ENCODE measurements around the gene TOPAZ1.

The TOPAZ1 gene

GRCh38 chr3:44277925-44278324, 36.2 kb downstream of the TOPAZ1 start:
- H3K27ac Mint-ChIP-seq: no peak overlapping the region
- ATAC-seq (replicated peaks) (no peak), DNase-seq (no peak)
- peaks cover 0 to 7% of the 10 kb centered on the region in 2 donors for H3K4me1 Mint-ChIP-seq
- peaks cover 16 to 19% of the 10 kb centered on the region in 2 donors for H3K27me3 Mint-ChIP-seq
- no peaks in the 10 kb centered on the region for H3K36me3 Mint-ChIP-seq
- H3K9me3 Mint-ChIP-seq: peaks cover 3 to 5% of the 10 kb centered on the region in 2 donors
- H3K4me3 Mint-ChIP-seq: no peak overlapping the region

- no peak overlapping the region for H3K4me3 Mint-ChIP-seq
- DNase-seq (no peak), ATAC-seq (replicated peaks) (no peak)
- H3K4me1 Mint-ChIP-seq: peaks cover 0 to 7% of the 10 kb centered on the region in 2 donors
- H3K27ac Mint-ChIP-seq: no peak overlapping the region
- no peaks in the 10 kb centered on the region for H3K36me3 Mint-ChIP-seq
- peaks cover 17 to 19% of the 10 kb centered on the region in 2 donors for H3K27me3 Mint-ChIP-seq
- peaks cover 3 to 5% of the 10 kb centered on the region in 2 donors for H3K9me3 Mint-ChIP-seq
Measured at GRCh38 chr3:44280077-44280476, 38.4 kb downstream of the TOPAZ1 start.

- Mint-ChIP-seq H3K36me3 (no peaks in the 10 kb centered on the region), H3K27me3 (peaks cover 17 to 19% of the 10 kb centered on the region in 2 donors), H3K4me3 (no peak overlapping the region), H3K9me3 (peaks cover 0 to 5% of the 10 kb centered on the region in 2 donors), H3K27ac (no peak overlapping the region), H3K4me1 (peaks cover 0 to 7% of the 10 kb centered on the region in 2 donors)
- ATAC-seq (replicated peaks) (no peak), DNase-seq (no peak)
Measured at GRCh38 chr3:44280631-44281030, 38.9 kb downstream of the TOPAZ1 start.

GRCh38 chr3:44284949-44285348, 43.3 kb downstream of the TOPAZ1 start:
- Mint-ChIP-seq H3K9me3 (no peaks in the 10 kb centered on the region), H3K4me3 (no peak overlapping the region), H3K36me3 (no peaks in the 10 kb centered on the region), H3K27ac (no peak overlapping the region), H3K4me1 (peaks cover 0 to 7% of the 10 kb centered on the region in 2 donors), H3K27me3 (peaks cover 20 to 22% of the 10 kb centered on the region in 2 donors)
- DNase-seq (no peak), ATAC-seq (replicated peaks) (no peak)

- H3K27me3 Mint-ChIP-seq: peaks cover 7 to 13% of the 10 kb centered on the region in 2 donors
- no peaks in the 10 kb centered on the region for H3K9me3 Mint-ChIP-seq
- H3K36me3 Mint-ChIP-seq: no peaks in the 10 kb centered on the region
- no peak overlapping the region for H3K4me3 Mint-ChIP-seq
- H3K27ac Mint-ChIP-seq: no peak overlapping the region
- no peaks in the 10 kb centered on the region for H3K4me1 Mint-ChIP-seq
- ATAC-seq (replicated peaks): no peak
- no peak for DNase-seq
Measured at GRCh38 chr3:44289882-44290462, 48.3 kb downstream of the TOPAZ1 start.

GRCh38 chr3:44292276-44292675, 50.6 kb downstream of the TOPAZ1 start:
- no peak for ATAC-seq (replicated peaks)
- Mint-ChIP-seq H3K36me3 (no peaks in the 10 kb centered on the region), H3K4me1 (no peaks in the 10 kb centered on the region), H3K27me3 (peaks cover 17 to 25% of the 10 kb centered on the region in 2 donors), H3K9me3 (no peaks in the 10 kb centered on the region), H3K27ac (no peak overlapping the region), H3K4me3 (no peak overlapping the region)
- no peak for DNase-seq

- no peak overlapping the region for H3K4me3 Mint-ChIP-seq
- H3K4me1 Mint-ChIP-seq: no peaks in the 10 kb centered on the region
- no peak for DNase-seq
- no peak for ATAC-seq (replicated peaks)
- no peaks in the 10 kb centered on the region for H3K36me3 Mint-ChIP-seq
- H3K27ac Mint-ChIP-seq: no peak overlapping the region
- no peaks in the 10 kb centered on the region for H3K9me3 Mint-ChIP-seq
- peaks cover 17 to 25% of the 10 kb centered on the region in 2 donors for H3K27me3 Mint-ChIP-seq
Measured at GRCh38 chr3:44292947-44293346, 51.3 kb downstream of the TOPAZ1 start.

GRCh38 chr3:44297255-44297654, 55.6 kb downstream of the TOPAZ1 start:
- no peak for ATAC-seq (replicated peaks)

GRCh38 chr3:44301746-44302145, 60.1 kb downstream of the TOPAZ1 start:
- ATAC-seq (replicated peaks): no peak
- DNase-seq: no peak
- H3K9me3 Mint-ChIP-seq: no peaks in the 10 kb centered on the region
- no peak overlapping the region for H3K27ac Mint-ChIP-seq
- H3K4me1 Mint-ChIP-seq: no peaks in the 10 kb centered on the region
- peaks cover under 1% of the 10 kb centered on the region in 2 donors for H3K27me3 Mint-ChIP-seq
- H3K36me3 Mint-ChIP-seq: no peaks in the 10 kb centered on the region
- no peak overlapping the region for H3K4me3 Mint-ChIP-seq

More at GRCh38 chr3:44297255-44297654, 55.6 kb downstream of the TOPAZ1 start:
- peaks cover 10 to 12% of the 10 kb centered on the region in 2 donors for H3K27me3 Mint-ChIP-seq
- no peak for DNase-seq
- no peak overlapping the region for H3K4me3 Mint-ChIP-seq
- H3K4me1 Mint-ChIP-seq: no peaks in the 10 kb centered on the region
- no peak overlapping the region for H3K27ac Mint-ChIP-seq
- no peaks in the 10 kb centered on the region for H3K36me3 Mint-ChIP-seq
- H3K9me3 Mint-ChIP-seq: no peaks in the 10 kb centered on the region

GRCh38 chr3:44309500-44309899, 67.8 kb downstream of the TOPAZ1 start:
- H3K27me3 Mint-ChIP-seq: no peaks in the 10 kb centered on the region
- no peak overlapping the region for H3K27ac Mint-ChIP-seq
- no peaks in the 10 kb centered on the region for H3K4me1 Mint-ChIP-seq

GRCh38 chr3:44318891-44319311, 77.2 kb downstream of the TOPAZ1 start:
- H3K9me3 Mint-ChIP-seq: no peaks in the 10 kb centered on the region
- H3K27ac Mint-ChIP-seq: no peak overlapping the region
- H3K27me3 Mint-ChIP-seq: peaks cover 0 to 16% of the 10 kb centered on the region in 2 donors
- H3K4me3 Mint-ChIP-seq: no peak overlapping the region
- no peaks in the 10 kb centered on the region for H3K36me3 Mint-ChIP-seq
- H3K4me1 Mint-ChIP-seq: no peaks in the 10 kb centered on the region
- DNase-seq (no peak), ATAC-seq (replicated peaks) (no peak)

More at GRCh38 chr3:44309500-44309899, 67.8 kb downstream of the TOPAZ1 start:
- ATAC-seq (replicated peaks) (no peak), DNase-seq (no peak)
- Mint-ChIP-seq H3K36me3 (no peaks in the 10 kb centered on the region), H3K4me3 (no peak overlapping the region), H3K9me3 (no peaks in the 10 kb centered on the region)

- Mint-ChIP-seq H3K4me3 (no peak overlapping the region), H3K4me1 (no peaks in the 10 kb centered on the region), H3K9me3 (no peaks in the 10 kb centered on the region), H3K27ac (no peak overlapping the region), H3K27me3 (peaks cover 4 to 16% of the 10 kb centered on the region in 2 donors), H3K36me3 (no peaks in the 10 kb centered on the region)
- DNase-seq (no peak), ATAC-seq (replicated peaks) (no peak)
Measured at GRCh38 chr3:44321335-44321734, 79.6 kb downstream of the TOPAZ1 start.

- peaks cover 4 to 5% of the 10 kb centered on the region in 2 donors for H3K27me3 Mint-ChIP-seq
- ATAC-seq (replicated peaks) (peak in 1 of 2 donors; percentile 33), DNase-seq (no peak)
- H3K4me1 Mint-ChIP-seq: no peaks in the 10 kb centered on the region
- H3K27ac Mint-ChIP-seq: no peak overlapping the region
- no peaks in the 10 kb centered on the region for H3K36me3 Mint-ChIP-seq
- no peak overlapping the region for H3K4me3 Mint-ChIP-seq
- H3K9me3 Mint-ChIP-seq: no peaks in the 10 kb centered on the region
Measured at GRCh38 chr3:44323341-44323955, 81.8 kb downstream of the TOPAZ1 start.

GRCh38 chr3:44324584-44324983, 82.9 kb downstream of the TOPAZ1 start:
- ATAC-seq (replicated peaks): no peak
- Mint-ChIP-seq H3K27ac (no peak overlapping the region), H3K4me1 (no peaks in the 10 kb centered on the region)

GRCh38 chr3:44326019-44326418, 84.3 kb downstream of the TOPAZ1 start:
- ATAC-seq (replicated peaks) (no peak), DNase-seq (no peak)
- Mint-ChIP-seq H3K27ac (no peak overlapping the region), H3K27me3 (peaks cover 0 to 5% of the 10 kb centered on the region in 2 donors), H3K36me3 (no peaks in the 10 kb centered on the region), H3K4me1 (no peaks in the 10 kb centered on the region), H3K4me3 (no peak overlapping the region), H3K9me3 (no peaks in the 10 kb centered on the region)

More at GRCh38 chr3:44324584-44324983, 82.9 kb downstream of the TOPAZ1 start:
- H3K27me3 Mint-ChIP-seq: peaks cover 0 to 5% of the 10 kb centered on the region in 2 donors
- DNase-seq: no peak
- H3K4me3 Mint-ChIP-seq: no peak overlapping the region
- no peaks in the 10 kb centered on the region for H3K36me3 Mint-ChIP-seq
- no peaks in the 10 kb centered on the region for H3K9me3 Mint-ChIP-seq
